AG09309 (cell line): ENCODE measurements around the gene OR52A1.

Experiments
- DNase-seq: peaks from one replicate; pipeline ENCODE4 v3.0.0-alpha.2; 2010; ENCODE audit warnings: low read depth
- H3K4me3 ChIP-seq: 2 replicates; pipeline ENCODE4 v1.5.1; 2011; ENCODE audit warnings: mild to moderate bottlenecking, low read depth, low read length, moderate library complexity; ENCODE audit not compliant: control insufficient read depth
- CTCF ChIP-seq: IDR thresholded peaks from 2 replicates; pipeline ENCODE4 v1.5.1; 2011; ENCODE audit warnings: mild to moderate bottlenecking, low read depth, low read length, inconsistent platforms; ENCODE audit not compliant: insufficient read depth, control insufficient read depth; ENCODE audit errors: missing control alignments

Gene OR52A1

GRCh38 chr11:5154657-5155056, at the start of gene OR52A1:
Gene OR52A1 (minus strand): TSS chr11:5154757. CDS start chr11:5152369, 2,388 bp downstream.
- TF ChIP-seq CTCF, result no peak
- H3K4me3 ChIP-seq, result no peak within 1 kb of the TSS
- no peak for DNase-seq

GRCh38 chr11:5203366-5203765, 48.8 kb upstream of the OR52A1 start:
- TF ChIP-seq CTCF, result no peak
- no peak for DNase-seq
- no peak overlapping the region for H3K4me3 ChIP-seq

- H3K4me3 ChIP-seq, result no peak within 1 kb of the TSS
- TF ChIP-seq CTCF, result no peak
- no peak for DNase-seq
These were observed 46.0 kb upstream of the OR52A1 start, which contains the start of gene OR51V1 for GRCh38 chr11:5200582-5200981. Gene OR51V1 (minus strand): TSS chr11:5200682. CDS start chr11:5200682, 0 bp downstream.

GRCh38 chr11:5198285-5198684, 43.7 kb upstream of the OR52A1 start:
- no peak for TF ChIP-seq CTCF
- no peak for DNase-seq
- no peak overlapping the region for H3K4me3 ChIP-seq

GRCh38 chr11:5197536-5197935, 43.0 kb upstream of the OR52A1 start:
- no peak for DNase-seq
- TF ChIP-seq CTCF, result no peak
- H3K4me3 ChIP-seq, result no peak overlapping the region

GRCh38 chr11:5196731-5197130, 42.2 kb upstream of the OR52A1 start:
- DNase-seq, result no peak
- no peak for TF ChIP-seq CTCF

GRCh38 chr11:5196067-5196466, 41.5 kb upstream of the OR52A1 start:
- no peak overlapping the region for H3K4me3 ChIP-seq
- TF ChIP-seq CTCF, result no peak
- DNase-seq, result no peak

More at GRCh38 chr11:5196731-5197130, 42.2 kb upstream of the OR52A1 start:
- H3K4me3 ChIP-seq, result no peak overlapping the region
